Left hindlimb (tissue), 1 donor: ENCODE measurements around the gene ARMC7.
"Not testable (repeated sequence)": the region's sequence is repeated elsewhere in the genome, so short reads cannot be mapped to it uniquely, and the experiment has no call there.

Experiments used
- DNase-seq: peaks from one replicate; pipeline ENCODE4 v3.0.0-alpha.2; 2018

The ARMC7 gene

DNA sequence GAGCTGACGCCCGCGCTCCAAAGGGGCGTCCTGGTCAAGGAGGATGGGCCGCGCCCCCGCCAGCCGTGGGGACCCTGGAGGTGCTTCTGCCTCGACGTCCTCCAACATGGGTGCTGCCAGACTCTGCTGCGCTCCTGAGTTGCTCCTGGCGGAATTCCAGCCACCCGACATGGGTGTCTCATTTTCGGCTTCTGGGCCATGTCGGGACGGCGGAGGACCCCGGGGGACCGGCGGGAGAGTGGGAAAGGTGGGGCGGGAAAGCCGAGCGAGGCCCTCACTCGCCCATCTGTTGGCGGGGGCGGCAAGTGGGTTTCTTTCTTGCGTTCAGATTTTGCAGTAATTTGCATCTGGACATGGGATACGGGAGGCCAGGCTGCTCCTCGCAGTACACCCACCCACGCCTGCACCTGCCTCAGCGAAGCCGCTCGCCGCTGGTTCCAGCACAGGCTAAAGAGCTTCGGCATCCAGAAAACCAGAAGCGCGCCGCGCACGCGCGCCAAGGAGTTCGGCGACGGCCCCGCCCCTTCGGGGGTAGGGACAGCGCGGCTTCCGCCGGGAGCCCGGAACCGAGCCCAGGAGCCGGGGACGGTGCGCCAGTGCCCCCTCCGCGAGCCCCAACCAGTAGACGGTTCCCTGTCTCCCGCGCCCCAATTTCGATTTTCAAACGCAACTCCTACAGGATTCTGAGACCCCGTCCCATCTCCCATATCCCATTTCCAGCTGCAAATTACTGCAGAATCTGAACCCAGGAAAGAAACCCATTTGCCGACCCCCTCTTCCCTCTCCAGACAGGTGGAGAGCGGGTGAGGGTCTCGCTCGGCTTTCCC lies at the start of gene ARMC7:
TSS of gene ARMC7 (plus strand) at position 563 of the 827 bp plus-strand sequence. CDS start 320 bp downstream, outside the sequence.
- peak; percentile 89 for DNase-seq

DNA sequence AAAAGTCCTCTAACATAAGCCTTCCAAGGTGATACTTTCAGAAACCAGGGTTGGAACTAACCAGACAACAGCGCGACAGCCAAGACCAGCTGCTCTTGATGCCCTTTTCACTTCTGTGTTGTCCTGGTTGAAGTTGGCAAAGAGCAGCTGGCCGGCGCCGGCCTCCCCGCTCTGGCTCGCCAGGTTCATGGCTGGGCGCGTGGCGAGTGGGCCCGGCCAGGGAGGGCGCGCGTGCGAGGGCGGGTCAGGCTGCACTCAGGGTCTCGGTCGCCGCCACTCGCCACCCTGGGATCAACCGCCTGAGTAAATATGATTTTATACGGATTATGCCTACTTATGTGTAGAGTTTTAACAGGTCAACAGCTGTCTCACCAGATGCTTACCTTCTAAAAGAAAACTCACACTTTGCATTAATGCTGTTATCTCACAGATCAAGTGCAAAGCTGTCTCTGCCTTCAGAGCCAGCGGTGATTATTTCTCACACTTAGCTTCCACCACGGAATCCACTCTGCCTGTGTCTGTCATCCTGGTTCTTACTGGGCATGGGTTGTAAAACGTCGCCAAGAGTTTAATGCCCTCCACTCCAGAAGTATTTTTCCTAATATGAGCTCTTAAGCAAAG lies 49.2 kb upstream of the ARMC7 start:
- DNase-seq: no peak

DNA sequence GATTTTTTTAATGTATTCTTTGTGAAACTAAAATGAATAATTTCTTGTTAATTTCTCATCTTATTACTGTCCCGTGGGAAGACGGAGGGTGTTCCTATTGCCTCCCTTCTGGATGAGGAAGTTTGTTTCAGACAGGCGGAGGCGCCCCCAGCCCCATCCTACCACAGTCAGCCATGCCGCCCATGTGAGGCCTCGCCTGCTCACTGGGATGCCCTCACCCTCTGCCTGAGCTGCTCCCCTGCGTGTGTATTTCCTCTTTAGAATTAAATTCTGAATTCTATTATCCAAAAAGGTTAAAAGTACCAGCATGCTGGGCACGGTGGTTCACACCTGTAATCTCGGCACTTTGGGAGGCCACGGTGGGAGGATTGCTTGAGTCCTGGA lies 48.7 kb upstream of the ARMC7 start:
- DNase-seq: no peak

DNA sequence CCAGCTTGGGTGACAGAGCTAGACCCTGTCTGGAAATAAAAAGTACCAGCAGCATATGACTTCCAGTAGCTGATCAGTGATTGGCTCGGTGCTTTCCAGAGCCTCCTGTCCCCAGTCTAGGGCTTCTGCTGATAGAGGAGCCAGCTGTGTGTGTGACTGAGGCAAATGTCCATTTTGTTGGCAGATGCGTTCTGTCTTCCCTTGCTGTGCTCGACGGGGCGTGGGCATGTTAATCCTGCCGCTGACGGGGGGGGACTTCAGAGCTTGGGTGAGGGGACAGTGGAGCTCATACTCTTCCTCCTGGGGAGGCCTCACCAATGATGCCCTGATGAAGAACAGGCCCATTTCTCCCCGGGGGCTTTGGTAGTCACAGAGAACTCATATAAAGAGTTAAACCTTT lies 48.2 kb upstream of the ARMC7 start:
- no peak for DNase-seq

DNA sequence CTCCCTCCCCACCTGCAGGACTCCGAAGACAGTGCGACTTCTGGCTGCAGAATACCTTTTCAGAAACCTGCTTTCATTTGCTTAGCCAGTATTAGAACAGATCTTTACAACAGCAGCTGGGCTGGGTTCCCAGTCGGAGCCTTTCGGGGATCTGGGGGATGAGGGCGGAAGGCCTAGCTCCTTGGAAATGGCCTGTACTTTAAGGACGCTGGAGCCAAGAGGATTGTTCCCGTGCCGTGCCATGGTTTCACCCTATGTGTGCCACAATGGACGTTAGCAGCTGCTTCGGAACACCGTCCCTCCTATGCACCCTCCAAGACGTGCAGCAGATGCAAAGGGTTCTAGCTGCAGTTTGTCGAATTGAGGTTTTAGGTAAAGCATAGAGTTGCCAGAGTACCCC lies 46.6 kb upstream of the ARMC7 start:
- DNase-seq: no peak

DNA sequence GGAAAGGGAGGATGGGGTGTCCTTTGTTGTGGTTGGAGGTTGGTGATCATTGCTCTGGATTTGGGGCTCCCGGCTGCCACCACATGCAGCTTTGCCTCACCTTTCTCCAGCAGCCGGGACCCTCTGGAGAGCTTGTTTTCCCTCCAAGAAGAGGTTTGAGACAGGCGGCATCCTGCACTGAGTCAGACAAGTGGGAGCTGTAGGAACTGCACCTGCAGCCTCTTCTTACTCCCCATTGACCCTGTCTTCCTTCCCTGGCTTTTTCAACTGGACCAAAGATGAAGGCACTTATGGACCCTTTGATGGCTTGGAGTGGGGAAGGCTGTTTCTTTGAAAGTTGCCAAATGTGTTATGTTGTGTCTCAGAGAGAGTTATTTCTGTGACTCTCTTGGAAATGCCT lies 46.1 kb upstream of the ARMC7 start:
- no peak for DNase-seq

DNA sequence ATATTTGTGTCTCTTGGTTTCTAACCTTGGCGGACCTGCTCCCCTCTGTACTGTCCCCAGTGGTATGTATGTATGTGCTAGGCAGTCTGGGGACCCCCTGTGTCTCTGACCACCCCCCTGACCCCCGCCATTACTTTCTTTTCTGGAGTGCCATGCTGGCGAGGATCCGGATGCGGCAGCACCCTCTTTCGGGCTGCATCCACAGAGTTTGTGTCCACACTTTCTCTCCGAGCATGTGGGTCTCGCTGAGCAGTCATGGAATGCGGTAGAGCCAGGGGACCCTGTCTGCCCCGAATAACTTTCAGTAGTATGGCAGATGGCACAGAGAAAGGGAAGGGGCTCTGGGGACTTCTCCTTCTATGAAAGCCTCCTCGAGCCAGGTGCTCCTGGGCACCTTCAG lies 45.7 kb upstream of the ARMC7 start:
- DNase-seq: no peak

DNA sequence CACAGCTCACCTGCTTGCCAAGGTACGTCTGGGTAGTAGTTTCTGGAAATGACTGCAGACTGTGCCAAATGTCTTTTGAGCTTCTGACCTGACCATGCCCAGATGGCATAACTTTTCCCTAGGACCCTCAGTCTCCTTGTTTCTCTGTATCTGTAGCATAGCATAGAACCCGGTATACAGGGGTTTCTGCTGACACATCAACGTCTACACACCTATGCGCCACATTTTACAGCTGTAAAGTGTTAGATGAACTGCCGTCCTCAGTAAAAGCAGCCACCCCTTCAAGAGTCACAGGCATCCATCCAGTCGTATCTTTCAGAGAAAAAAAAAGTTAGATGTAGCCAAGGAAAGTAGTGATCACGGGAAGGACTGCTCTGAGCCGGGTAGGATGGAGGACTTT lies 45.3 kb upstream of the ARMC7 start:
- DNase-seq: no peak

DNA sequence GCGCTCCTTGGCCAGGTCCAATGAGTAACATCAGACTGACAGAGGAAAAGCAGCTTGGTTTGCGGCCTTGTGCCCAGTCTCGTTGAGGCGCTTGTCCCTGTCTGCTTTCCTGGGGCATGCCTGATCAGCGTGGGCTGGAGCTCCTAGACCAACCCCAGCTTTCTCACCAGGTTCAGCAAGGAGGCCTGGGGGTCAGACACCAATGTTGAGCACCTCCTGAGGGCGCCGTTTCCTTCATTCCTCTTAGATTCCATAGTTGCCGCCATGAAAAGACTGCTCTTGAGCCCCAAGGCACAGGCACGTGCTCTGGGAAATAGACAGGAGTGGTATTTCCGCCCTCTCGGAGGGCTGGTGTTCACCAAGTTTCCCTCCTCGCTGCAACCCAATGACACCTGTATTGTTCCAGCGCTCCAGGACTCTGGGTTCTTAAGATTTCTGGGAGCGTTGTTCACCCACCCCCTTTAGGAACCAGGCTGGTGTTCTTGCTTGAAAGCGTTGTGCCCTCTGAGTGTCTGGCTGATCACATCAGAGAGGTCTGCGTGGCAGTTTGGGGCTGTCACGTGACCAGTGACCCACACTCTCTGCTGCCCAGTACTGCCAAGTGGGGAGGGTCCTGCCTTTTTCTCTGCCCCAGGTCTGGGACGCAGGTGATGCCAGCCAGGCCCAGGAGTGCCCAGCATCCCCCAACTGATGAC lies 44.8 kb upstream of the ARMC7 start:
- DNase-seq: no peak

DNA sequence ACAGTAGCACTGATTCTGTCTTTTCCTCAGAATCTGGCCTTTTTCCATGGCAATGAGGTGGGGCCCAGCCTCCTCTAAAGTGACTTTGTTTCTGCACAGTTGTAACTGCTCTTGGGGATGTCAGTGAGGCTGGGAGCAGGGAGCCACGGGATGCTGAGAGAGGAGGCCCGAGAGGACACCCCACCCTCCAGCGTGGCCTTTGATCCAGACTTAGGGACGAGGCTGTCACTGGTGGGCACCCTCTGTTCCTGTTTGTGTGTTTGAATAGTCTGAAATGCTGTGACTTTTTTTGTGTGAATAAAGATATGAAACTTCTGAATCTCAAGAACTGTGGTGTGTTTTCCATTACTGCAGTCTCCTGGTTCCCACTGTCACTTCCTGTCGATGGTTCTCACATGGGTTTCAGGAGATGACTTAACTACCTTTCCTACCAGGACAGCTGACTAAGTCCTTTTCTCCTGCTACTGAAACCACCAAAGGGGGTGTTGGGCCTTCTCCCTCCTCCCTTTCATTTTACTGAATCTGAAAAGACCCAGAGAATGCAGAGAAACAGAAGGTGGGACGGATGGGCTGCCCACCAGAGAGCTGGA lies 44.1 kb upstream of the ARMC7 start:
- DNase-seq: no peak

DNA sequence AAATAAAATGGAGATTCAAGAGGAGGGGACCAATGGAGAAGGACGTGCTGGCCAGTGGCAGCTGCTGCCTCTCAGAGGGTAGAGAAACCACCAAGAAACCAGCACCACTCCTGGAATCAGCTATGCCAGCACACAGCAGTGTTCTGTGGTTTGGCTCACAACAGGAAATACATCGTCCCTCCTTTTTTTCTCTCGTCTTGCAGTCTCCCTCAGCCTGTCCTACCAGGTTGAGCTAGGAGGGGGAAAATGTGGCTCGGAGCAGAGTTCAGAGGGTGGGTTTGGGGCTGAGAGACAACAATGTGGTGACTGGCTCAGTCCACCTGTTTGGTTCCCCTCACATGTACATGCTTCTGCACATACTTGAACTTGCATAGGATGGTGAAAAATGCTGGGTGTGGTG lies 41.9 kb upstream of the ARMC7 start:
- no peak for DNase-seq

DNA sequence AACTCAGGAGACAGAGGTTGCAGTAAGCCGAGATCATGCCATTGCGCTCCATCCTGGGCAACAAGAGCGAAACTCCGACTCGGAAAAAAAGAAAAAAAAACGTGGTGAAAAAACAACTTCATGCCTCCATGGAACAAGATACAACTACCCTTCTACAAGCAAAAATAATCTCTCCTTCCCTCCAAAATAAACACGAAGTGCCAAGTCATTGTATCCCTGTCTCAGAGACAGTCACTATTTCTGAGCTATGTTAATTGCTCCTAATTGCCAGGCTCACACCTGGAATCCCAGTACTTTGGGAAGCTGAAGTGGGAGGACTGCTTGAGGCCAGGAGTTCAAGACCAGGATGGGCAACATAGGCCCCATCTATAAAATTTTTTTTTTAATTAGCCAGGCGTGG lies 41.0 kb upstream of the ARMC7 start:
- no peak for DNase-seq

DNA sequence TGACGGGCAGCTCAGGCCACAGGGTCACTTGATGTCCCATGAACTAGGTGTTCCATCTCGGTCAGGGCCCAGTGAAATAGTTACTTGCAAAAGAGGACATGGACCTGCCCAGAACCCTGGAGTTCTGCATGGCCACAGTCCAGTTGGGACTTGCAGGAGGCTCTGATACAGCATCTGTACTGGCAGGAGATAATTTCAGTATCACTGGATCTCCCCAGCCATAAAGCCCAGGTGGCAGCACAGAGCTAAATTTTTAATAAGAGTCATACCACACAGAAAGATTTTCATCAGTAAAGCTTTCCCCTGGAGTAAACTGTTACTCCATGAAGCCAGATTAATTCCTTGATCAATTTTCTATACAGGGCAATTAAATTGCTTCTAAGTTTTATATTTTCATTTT lies 40.0 kb upstream of the ARMC7 start:
- DNase-seq: no peak

DNA sequence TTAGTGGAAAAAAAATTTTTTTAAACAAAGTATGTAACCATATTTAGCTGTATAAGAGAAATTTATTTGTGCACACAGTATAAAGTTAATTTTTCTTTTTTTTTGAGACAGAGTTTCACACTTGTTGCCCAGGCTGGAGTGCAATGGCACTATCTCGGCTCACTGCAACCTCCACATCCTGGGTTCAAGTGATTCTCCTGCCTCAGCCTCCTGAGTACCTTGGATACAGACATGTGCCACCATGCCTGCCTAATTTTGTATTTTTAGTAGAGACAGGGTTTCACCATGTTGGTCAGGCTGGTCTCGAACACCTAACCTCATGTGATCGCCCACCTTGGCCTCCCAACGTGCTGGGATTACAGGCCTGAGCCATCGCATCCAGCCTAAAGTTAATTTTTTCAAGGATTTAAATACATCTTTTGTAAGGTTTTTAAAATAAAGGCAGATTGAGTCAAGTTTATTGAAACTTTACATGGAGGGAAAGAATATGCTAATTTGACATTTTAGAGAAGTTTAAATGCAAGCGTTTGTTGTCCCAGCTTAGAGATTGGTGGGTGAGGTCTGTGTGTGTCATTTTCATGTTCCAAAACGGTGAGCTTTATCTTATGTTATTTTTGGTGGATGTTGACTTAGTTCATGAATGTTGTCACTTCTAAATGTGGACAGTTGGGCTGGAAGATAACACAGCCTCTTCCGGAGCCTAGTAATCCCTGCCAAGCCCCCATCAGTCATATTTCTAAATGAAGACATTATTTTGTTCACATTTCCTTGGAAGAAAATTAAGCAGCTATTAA lies 38.1 kb upstream of the ARMC7 start:
- DNase-seq: not testable (repeated sequence)

DNA sequence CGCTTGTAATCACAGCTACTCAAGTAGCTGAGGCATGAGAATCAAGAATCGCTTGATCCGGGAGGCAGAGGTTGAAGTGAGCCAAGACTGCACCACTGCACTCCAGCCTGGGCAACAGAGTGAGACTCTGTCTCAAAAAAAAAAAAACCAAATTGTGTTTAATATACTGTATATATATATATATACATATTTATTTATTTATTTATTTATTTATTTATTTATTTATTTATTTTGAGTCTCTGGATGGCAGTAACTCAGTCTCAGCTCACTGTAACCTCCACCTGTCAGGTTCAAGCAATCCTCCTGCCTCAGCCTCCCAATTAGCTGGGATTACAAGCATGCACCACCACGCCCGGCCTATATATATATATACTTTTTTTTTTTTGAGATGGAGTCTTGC lies 36.9 kb upstream of the ARMC7 start:
- not testable (repeated sequence) for DNase-seq

DNA sequence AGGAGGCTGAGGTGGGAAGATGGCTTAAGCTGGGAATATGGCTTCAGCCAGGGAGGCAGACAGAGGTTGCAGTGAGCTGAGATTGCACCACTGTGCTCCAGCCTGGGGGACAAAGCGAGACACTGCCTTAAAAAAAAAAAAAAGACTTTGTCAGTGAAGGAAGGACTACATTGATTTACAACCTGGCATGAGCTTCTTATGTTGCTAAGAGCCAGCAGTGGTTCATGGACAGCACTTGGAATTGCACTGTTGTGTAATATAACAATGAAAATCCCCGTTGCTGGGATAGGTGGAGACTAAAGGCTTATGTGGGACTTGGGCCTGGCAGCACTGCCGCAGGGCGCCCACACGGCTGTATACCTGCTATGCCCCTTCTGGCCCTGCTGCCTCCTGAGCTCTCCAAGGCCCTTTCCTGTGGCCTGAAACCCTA lies 36.1 kb upstream of the ARMC7 start:
- no peak for DNase-seq

DNA sequence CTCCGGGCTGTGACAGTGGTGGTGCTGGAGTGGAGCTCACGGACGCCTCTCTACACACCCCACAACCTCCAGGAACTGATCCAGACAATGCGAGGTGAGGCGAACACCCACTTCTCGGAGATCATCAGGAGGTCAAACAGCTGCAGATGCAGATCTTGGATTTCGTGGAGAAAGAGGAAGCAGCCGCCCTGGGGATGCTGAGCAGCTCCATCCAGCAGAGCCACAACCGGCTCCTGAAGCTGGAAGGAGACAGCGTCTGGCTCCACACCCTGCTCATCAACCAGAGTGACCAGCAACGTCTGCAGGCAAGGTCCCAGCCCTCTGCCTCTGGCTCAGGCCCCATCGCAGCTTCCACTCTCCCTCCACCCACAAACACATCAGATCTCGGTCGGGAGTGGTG lies 35.2 kb upstream of the ARMC7 start:
- peak; percentile 64 for DNase-seq

DNA sequence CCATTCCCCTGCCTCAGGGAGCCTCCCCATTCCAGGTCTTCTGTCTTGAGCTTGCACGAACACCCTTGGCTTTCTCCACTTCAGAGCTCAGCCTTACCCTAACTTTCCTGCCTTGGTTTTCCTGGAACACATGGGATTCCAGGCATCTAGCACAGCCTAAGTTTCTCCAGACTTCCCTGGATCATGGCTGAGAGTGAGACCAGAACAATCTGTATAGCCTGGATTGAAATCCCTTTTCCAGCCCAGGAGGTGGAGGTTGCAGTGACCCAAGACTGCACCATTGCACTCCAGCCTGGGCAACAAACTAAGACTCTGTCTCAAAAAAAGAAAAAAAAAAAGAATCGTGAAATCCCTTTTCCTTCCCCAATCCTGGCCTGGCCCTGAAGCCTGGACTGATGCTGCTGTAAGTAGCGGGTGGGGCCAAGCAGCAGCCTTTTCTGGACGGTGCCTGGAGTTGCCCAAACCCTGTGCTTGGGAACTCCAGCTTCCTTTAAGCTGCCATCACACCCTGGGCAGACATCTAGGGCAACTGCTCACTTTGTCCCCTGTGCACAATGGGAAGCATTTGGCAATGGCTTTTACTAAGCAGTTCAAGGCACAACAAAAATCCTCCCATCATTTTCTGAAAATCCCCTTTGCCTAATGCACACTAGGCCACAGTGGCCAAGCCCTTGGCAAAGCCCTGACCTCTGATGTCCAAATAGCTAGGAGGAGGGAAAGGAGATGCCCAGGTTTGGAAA lies 34.0 kb upstream of the ARMC7 start:
- no peak for DNase-seq

DNA sequence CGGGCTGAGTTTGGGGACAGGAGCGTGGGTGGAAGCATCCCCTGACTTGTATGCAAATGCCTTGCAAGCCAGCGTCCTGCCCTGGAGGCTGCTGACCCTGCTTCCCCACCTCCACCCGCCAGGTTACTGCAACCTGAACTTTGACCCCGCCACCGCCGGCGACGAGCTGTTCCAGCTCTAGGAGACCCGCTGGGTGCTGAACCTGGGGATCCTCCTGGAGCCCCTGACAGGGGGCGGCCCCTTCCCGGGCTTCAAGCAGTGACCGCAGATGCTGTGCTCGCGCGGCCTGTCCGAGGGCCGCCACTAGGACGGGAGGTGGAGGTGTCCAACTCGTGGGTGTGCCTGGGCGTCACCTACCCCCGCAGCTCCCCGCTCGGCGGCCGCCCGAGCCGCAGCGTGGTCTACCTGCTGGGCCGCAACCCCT lies 32.7 kb upstream of the ARMC7 start:
- no peak for DNase-seq

DNA sequence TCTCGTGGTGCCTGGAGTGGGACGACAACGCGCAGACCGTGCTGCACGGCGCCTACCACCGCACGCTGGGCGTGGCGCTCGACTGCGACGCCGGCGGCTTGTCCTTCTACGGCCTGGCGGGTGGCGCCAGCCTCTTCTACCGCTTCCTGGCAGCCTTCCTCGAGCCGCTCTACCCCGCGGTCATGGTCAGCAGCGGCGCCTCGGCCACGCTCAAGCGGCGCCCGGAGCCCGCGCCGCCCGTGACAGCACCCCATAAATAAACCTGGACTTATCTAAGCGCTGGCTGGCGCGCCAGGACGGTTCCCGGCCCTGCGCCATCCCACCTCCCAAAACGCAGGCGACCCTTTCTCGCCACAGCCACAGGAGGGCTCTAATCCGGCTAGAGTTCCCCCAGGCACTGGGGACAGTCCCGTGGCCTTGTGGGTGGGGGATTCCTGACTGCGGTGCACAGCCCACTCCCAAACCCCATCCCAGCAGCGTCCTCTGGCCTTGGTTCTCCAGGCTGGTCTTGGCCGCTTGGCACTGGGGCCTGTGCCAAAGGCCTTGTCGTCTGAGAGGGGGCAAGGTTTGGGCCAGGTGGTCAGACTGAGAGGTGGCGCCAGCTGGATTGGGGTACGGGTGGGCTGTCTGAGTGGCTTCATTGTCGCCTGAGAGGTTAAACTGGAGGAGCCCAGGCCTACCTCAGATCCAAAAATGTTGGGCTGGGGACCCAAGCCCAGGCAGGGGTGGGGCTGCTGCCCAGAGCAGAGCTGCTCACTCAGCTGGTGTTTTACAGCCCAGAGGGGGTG lies 32.1 kb upstream of the ARMC7 start:
- peak; percentile 63 for DNase-seq
